ENCODE results near the gene DIP2C. TPM values are rescaled to one million over a fixed set of nuclear protein-coding genes. Genes with fewer than 3 reads are reported as not detected.

The DIP2C gene
- total RNA-seq, 2 experiments from 2014 or later: 1.6 to 1.7 TPM

GRCh38 chr10:490256-490655, 199.2 kb downstream of the DIP2C start:
- H3K27me3 Mint-ChIP-seq: peaks cover 4% of the 10 kb centered on the region
- no peaks in the 10 kb centered on the region for H3K9me3 Mint-ChIP-seq
- H3K4me3 Mint-ChIP-seq: no peak overlapping the region
- POLR2A ChIA-PET: no interaction called here
- DNase-seq (no peak), ATAC-seq (ENCODE audit: low read depth) (no peak)
- no peaks in the 10 kb centered on the region for H3K36me3 Mint-ChIP-seq
- peaks cover 3% of the 10 kb centered on the region for H3K4me1 Mint-ChIP-seq
- H3K27ac Mint-ChIP-seq: no peak overlapping the region

- ATAC-seq (ENCODE audit: low read depth): no peak
- POLR2A ChIA-PET: no interaction called here
- Mint-ChIP-seq H3K27me3 (peaks cover 3% of the 10 kb centered on the region), H3K4me1 (peaks cover 4% of the 10 kb centered on the region), H3K27ac (no peak overlapping the region), H3K9me3 (no peaks in the 10 kb centered on the region), H3K4me3 (no peak overlapping the region), H3K36me3 (no peaks in the 10 kb centered on the region)
- DNase-seq: no peak
Observed at GRCh38 chr10:489330-489729, 200.1 kb downstream of the DIP2C start.

- no peaks in the 10 kb centered on the region for H3K9me3 Mint-ChIP-seq
- H3K27ac Mint-ChIP-seq: no peak overlapping the region
- POLR2A ChIA-PET: no interaction called here
- ATAC-seq (ENCODE audit: low read depth) (no peak), DNase-seq (peak; percentile 11)
- no peak overlapping the region for H3K4me3 Mint-ChIP-seq
- no peaks in the 10 kb centered on the region for H3K27me3 Mint-ChIP-seq
- peaks cover 6% of the 10 kb centered on the region for H3K4me1 Mint-ChIP-seq
- H3K36me3 Mint-ChIP-seq: no peaks in the 10 kb centered on the region
Observed at GRCh38 chr10:488933-489215, 200.6 kb downstream of the DIP2C start.

GRCh38 chr10:488081-488932, 201.2 kb downstream of the DIP2C start:
- Mint-ChIP-seq H3K4me3 (no peak overlapping the region), H3K27ac (no peak overlapping the region), H3K9me3 (no peaks in the 10 kb centered on the region), H3K4me1 (peaks cover 6% of the 10 kb centered on the region), H3K36me3 (no peaks in the 10 kb centered on the region), H3K27me3 (no peaks in the 10 kb centered on the region)
- ATAC-seq (ENCODE audit: low read depth) (no peak), DNase-seq (no peak)
- POLR2A ChIA-PET: no interaction called here

GRCh38 chr10:486666-487322, 202.7 kb downstream of the DIP2C start:
- ATAC-seq (ENCODE audit: low read depth) (no peak), DNase-seq (peak; percentile 16)
- POLR2A ChIA-PET: no interaction called here

GRCh38 chr10:486206-486605, 203.3 kb downstream of the DIP2C start:
- Mint-ChIP-seq H3K4me3 (peak overlapping the region; percentile 50), H3K9me3 (no peaks in the 10 kb centered on the region), H3K27me3 (no peaks in the 10 kb centered on the region), H3K36me3 (no peaks in the 10 kb centered on the region), H3K4me1 (peaks cover 6% of the 10 kb centered on the region), H3K27ac (no peak overlapping the region)
- POLR2A ChIA-PET: no interaction called here
- ATAC-seq (ENCODE audit: low read depth) (no peak), DNase-seq (peak; percentile 4)

More at GRCh38 chr10:486666-487322, 202.7 kb downstream of the DIP2C start:
- no peak overlapping the region for H3K27ac Mint-ChIP-seq
- no peaks in the 10 kb centered on the region for H3K9me3 Mint-ChIP-seq
- no peaks in the 10 kb centered on the region for H3K36me3 Mint-ChIP-seq
- H3K4me3 Mint-ChIP-seq: peak overlapping the region; percentile 35
- H3K27me3 Mint-ChIP-seq: no peaks in the 10 kb centered on the region
- peaks cover 6% of the 10 kb centered on the region for H3K4me1 Mint-ChIP-seq

- Mint-ChIP-seq H3K4me3 (peak overlapping the region; percentile 85), H3K4me1 (peaks cover 6% of the 10 kb centered on the region), H3K36me3 (no peaks in the 10 kb centered on the region), H3K27me3 (no peaks in the 10 kb centered on the region), H3K9me3 (no peaks in the 10 kb centered on the region), H3K27ac (peak overlapping the region; percentile 92)
- ATAC-seq (ENCODE audit: low read depth): no peak
- peak; percentile 17 for DNase-seq
- POLR2A ChIA-PET: no interaction called here
Observed at GRCh38 chr10:485776-486175, 203.7 kb downstream of the DIP2C start.

GRCh38 chr10:484925-485661, 204.4 kb downstream of the DIP2C start:
- no peaks in the 10 kb centered on the region for H3K27me3 Mint-ChIP-seq
- no peaks in the 10 kb centered on the region for H3K9me3 Mint-ChIP-seq
- DNase-seq (peak; percentile 51), ATAC-seq (ENCODE audit: low read depth) (peak; percentile 65)
- peak overlapping the region; percentile 92 for H3K27ac Mint-ChIP-seq
- no peaks in the 10 kb centered on the region for H3K36me3 Mint-ChIP-seq
- H3K4me1 Mint-ChIP-seq: peaks cover 6% of the 10 kb centered on the region
- POLR2A ChIA-PET: interaction anchor here (1.1 kb wide), 1 partner anchor 86 kb away, joined by 3 read pairs; no protein-coding TSS in a partner anchor
- H3K4me3 Mint-ChIP-seq: peak overlapping the region; percentile 85

GRCh38 chr10:484441-484924, 205.0 kb downstream of the DIP2C start:
- no peak for DNase-seq
- POLR2A ChIA-PET: interaction anchor here (1.1 kb wide), 1 partner anchor 85 kb away, joined by 3 read pairs; no protein-coding TSS in a partner anchor
- Mint-ChIP-seq H3K4me3 (peak overlapping the region; percentile 85), H3K4me1 (peaks cover 6% of the 10 kb centered on the region), H3K27ac (peak overlapping the region; percentile 92), H3K9me3 (no peaks in the 10 kb centered on the region), H3K27me3 (no peaks in the 10 kb centered on the region), H3K36me3 (no peaks in the 10 kb centered on the region)
- peak; percentile 65 for ATAC-seq (ENCODE audit: low read depth)

GRCh38 chr10:483261-483660, 206.2 kb downstream of the DIP2C start:
- H3K36me3 Mint-ChIP-seq: peaks cover 1% of the 10 kb centered on the region
- H3K27ac Mint-ChIP-seq: no peak overlapping the region
- DNase-seq (peak; percentile 11), ATAC-seq (ENCODE audit: low read depth) (no peak)
- no peaks in the 10 kb centered on the region for H3K27me3 Mint-ChIP-seq
- H3K9me3 Mint-ChIP-seq: no peaks in the 10 kb centered on the region
- no peak overlapping the region for H3K4me3 Mint-ChIP-seq
- POLR2A ChIA-PET: no interaction called here
- H3K4me1 Mint-ChIP-seq: peaks cover 6% of the 10 kb centered on the region

GRCh38 chr10:482848-483247, 206.6 kb downstream of the DIP2C start:
- ATAC-seq (ENCODE audit: low read depth) (no peak), DNase-seq (no peak)
- H3K27ac Mint-ChIP-seq: no peak overlapping the region
- no peak overlapping the region for H3K4me3 Mint-ChIP-seq
- POLR2A ChIA-PET: no interaction called here
- no peaks in the 10 kb centered on the region for H3K27me3 Mint-ChIP-seq
- peaks cover 1% of the 10 kb centered on the region for H3K36me3 Mint-ChIP-seq
- peaks cover 6% of the 10 kb centered on the region for H3K4me1 Mint-ChIP-seq
- no peaks in the 10 kb centered on the region for H3K9me3 Mint-ChIP-seq

GRCh38 chr10:482051-482501, 207.4 kb downstream of the DIP2C start:
- H3K4me1 Mint-ChIP-seq: peaks cover 9% of the 10 kb centered on the region
- POLR2A ChIA-PET: no interaction called here
- H3K4me3 Mint-ChIP-seq: no peak overlapping the region
- no peak overlapping the region for H3K27ac Mint-ChIP-seq
- DNase-seq (peak; percentile 20), ATAC-seq (ENCODE audit: low read depth) (no peak)
- peaks cover under 1% of the 10 kb centered on the region for H3K27me3 Mint-ChIP-seq
- H3K36me3 Mint-ChIP-seq: peaks cover 3% of the 10 kb centered on the region
- peaks cover 3% of the 10 kb centered on the region for H3K9me3 Mint-ChIP-seq

- H3K9me3 Mint-ChIP-seq: peaks cover 6% of the 10 kb centered on the region
- ATAC-seq (ENCODE audit: low read depth) (no peak), DNase-seq (peak; percentile 10)
- H3K36me3 Mint-ChIP-seq: peaks cover 6% of the 10 kb centered on the region
- peaks cover 11% of the 10 kb centered on the region for H3K4me1 Mint-ChIP-seq
- peaks cover 4% of the 10 kb centered on the region for H3K27me3 Mint-ChIP-seq
- POLR2A ChIA-PET: no interaction called here
- H3K27ac Mint-ChIP-seq: no peak overlapping the region
- H3K4me3 Mint-ChIP-seq: no peak overlapping the region
Observed at GRCh38 chr10:481628-482027, 207.8 kb downstream of the DIP2C start.

All from activated naive CD8-positive, alpha-beta T cell treated with anti-CD3 and anti-CD28 coated beads, Interleukin-2, amount 10 ng/mL, durations not matched to agents 7 days and 5 days (primary cell).